DMS 273 treated with DMSO at 0.1 percent for 48 hours (cell line): ENCODE results near the gene GFM1.

Source experiments
- DNase-seq: peaks from one replicate; lab custom pipeline; 2025; lab: John Stamatoyannopoulos, UW

Gene GFM1

DNA sequence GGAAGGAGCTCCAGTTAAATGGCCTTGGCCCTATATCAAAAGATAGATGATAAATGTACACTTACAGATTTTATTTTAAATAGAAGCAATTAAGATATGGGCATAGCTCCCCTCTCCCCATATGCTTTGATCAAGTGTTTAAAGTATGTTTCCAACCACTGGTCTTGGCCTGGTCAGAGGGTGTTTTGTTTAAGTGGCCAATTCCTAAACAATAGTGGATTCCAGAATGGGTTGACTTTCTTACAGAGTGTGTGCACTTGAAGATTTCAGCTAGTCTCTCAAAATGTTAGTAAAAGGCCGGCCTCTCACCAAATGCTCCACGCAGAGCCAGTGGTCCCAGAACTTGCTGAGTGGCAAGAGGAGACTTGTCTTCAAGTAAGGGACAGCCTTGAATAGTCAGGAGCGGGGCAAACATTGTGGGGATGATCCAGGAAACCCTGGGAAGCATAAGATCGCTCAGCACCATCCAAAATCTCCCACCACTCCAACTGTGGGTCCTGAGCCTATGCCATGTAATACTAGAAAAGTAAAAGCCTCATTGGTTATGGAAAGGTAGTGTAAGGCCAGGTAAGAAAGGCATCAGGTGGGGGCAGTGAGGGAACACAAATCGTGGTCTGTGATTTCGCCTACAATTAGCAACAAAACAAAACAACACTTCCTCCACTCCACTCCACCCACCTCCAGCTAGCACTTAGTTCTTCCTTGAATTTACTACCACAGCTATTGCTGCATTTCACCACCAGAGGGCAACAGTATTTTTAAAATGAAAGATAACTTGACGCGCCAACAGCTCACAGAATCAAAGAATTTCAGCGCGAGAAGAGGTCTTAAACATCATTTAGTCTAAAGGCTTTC is 83.1 kb downstream of the GFM1 start:
- peak; percentile 55 for DNase-seq

GRCh38 chr3:158728061-158728377 is 83.7 kb downstream of the GFM1 start:
- no peak for DNase-seq

DNA sequence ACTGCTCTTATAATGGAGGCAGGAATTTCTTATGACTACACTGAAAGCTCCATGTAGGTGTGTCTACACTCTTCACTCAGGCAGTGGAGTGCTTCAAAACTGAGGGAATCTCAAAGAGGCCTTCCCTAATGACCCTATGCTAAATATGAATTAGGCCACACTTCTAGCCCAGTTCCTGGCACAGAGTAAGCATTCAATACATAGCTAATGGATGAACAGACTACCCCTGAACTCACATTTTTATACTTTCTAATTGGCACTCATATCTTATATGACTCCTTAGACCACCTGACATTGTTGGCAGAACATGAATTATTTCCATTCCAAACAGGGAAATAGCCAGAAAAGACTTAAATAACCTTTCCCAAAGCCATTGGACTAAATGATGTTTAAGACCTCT is 84.5 kb downstream of the GFM1 start:
- DNase-seq = no peak

- DNase-seq = no peak
Observed at GRCh38 chr3:158731486-158731885, 87.2 kb downstream of the GFM1 start.

GRCh38 chr3:158731938-158732855 is 87.9 kb downstream of the GFM1 start, which contains the start of gene RARRES1:
RARRES1 (minus strand) TSS chr3:158732457; CDS start chr3:158732415, 42 bp downstream.
- DNase-seq = no peak

DNA sequence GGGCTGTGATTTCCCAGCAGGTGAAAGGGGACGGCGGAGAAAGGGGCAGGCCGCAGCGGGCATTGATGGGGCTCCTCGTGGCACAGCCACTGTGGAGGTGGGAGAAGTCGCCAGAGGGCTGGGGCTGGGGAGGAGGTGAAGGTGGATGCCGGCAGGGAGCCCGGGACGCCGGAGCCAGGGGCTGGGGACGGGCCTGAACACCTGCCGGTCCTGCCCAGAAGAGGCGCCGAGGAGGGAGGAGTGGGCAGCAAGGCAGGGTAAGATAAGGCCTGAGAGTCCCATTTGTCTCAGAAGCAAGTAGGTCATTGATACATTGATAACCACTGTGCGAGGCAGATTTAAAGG is 88.5 kb downstream of the GFM1 start:
- no peak for DNase-seq

DNA sequence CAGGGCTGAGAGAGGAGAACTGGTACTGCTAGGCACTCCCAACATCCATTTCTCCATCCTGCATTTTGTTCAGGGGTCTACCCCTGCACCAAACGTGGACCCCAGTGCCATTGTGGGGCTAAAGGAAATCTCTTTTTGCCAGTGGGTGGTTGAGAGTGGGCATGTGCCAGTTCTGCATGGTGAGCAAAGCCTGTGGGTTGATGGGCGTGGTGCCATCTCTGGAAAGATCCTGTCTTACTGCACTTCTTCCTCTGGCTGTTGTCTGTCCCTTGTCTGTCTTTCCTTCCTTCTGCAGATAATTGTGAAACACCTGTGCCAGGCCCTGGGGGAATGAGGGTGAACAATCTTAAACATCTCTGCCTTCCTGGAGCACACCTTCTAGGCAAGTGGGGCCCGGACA is 89.3 kb downstream of the GFM1 start:
- no peak for DNase-seq

DNA sequence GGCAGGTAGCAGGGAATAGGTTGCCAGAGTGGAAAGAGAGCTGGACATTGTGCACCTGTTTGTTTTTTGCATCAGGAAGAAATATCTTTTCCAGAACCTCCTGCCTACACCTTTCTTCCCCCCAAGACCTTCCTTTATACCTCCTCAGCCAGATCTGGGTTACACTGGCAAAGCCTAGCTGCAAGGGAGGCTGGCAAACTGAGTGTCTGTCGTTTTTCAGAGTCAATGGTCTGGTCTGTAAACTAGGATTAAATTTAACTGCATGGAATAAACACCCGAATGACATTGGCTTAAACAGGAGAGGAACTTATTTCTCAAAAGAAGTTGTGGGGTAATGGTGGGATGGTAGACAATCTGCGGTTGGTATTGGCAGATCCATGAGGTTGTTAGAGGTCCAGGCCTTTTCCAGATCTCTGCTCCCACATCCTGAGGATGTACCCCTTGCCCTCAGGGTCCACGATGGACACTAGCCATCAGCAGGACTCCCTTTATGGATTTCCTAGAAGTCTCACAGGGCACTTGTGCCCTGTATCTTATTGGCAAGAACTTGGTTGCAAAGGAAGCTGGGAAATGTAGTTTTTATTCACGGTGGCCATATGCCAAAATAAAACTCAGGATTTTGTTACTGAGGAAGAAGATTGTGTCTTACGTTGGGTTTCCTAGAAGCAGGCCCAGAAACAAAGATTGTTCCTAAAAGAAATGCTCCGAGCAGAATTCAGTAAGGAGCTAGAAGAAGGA is 91.1 kb downstream of the GFM1 start:
- DNase-seq = no peak

- DNase-seq = no peak
Observed at GRCh38 chr3:158737410-158737809, 93.1 kb downstream of the GFM1 start.

DNA sequence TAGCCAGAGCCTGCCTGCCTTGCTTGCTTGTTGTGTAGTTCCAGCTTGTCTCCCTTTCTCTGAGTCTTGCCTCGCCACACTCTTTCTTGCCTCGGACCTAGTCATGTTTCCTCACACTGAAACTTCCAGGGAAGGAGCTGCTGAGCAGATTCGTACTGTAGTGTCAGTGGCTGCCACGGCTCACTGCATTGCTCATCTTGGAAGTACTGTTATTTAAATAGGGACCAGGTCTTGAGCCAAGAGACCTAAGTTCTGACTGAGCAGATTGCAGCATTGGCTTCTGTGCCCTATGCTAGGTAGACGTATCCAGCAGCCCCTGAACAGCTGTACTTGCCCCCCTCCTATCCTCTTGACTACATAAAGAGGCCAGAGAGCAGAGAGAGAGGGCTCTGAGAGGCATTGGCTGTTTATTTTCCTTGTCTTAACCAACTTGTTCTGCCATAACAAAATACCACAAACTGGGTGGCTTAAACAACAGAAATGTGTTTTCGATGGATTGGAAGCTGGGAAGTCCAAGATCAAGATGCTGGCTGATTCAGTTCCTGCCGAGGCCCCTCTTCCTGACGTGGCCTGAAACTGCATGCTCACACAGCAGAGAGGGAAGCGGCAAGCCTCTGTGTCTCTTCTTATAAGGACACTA is 93.8 kb downstream of the GFM1 start:
- DNase-seq = no peak

GRCh38 chr3:158738653-158739052 is 94.3 kb downstream of the GFM1 start:
- DNase-seq = no peak

DNA sequence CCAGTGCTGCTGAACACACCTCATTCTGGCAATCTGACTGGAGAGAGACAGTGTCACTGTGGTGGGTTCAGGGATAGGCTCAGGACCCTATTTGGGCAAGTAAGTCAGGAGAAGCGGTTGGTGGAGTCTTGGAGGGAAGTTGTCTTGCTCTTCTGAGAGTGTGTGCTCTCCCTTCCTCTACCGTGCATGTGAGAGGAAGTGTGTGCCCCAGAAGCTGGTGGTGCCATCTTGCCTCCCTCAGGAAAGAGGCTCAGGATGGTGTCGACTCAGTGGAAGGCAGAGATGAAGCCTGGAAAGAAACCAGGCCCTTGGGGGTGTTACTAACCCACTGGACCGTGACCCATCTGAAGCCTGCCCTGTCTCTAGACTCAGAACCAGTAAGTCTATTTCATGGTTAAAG is 94.8 kb downstream of the GFM1 start:
- no peak for DNase-seq

DNA sequence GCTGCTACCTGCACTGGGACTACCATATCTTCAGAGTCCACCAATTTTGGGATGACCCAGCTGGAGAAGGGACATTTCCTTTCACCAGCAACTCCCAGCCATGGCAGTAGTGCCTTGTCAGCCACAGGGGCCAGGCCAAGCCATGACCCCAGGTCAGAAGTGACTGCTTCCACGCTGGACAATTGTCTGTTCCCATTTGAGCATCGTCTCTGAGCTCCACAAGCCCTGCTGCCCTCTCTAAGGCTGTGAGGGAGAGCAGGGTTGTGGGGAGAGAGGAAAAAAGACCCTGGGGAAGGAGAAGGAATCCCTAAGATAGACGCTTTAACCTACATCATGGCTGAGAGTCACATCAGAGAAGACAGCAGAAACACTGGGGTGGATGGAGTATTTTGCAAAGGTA is 95.3 kb downstream of the GFM1 start:
- no peak for DNase-seq
